Psoas muscle (tissue), 8 donors: ENCODE measurements around the gene SLC12A3. TPM values are rescaled to one million over a fixed set of nuclear protein-coding genes. Genes with fewer than 3 reads are reported as not detected.

ENCODE experiments used
- ATAC-seq, 4 donors: fragments of 200-7000 bp; cut with Tn5 transposase; one replicate each; pipeline ENCODE4 v1.9.1; 2020; ENCODE audit warnings: moderate library complexity in 3 of 4, mild to moderate bottlenecking in 2 of 4
- DNase-seq, 2 donors: peaks; one replicate each; pipeline ENCODE4 v3.0.0-alpha.2; 2020
- H3K27ac ChIP-seq: fragments of 200-600 bp; one replicate; pipeline ENCODE4 v1.8.0; 2022
- H3K27me3 ChIP-seq, 3 donors: fragments of 200-600 bp in 1 of 3; one replicate each; pipeline versions ENCODE4 v1.6.1 to v1.8.0; 2013 to 2022; ENCODE audit warnings: low read length in 2 of 3, mild to moderate bottlenecking in 2 of 3, moderate library complexity in 1 of 3; ENCODE audit not compliant: insufficient read depth in 3 of 3
- H3K36me3 ChIP-seq, 2 donors: fragments of 200-600 bp in 1 of 2; one replicate each; pipeline versions ENCODE4 v1.6.1 to v1.8.0; 2013 to 2022; ENCODE audit warnings: low read depth in 1 of 2, mild to moderate bottlenecking in 1 of 2, moderate library complexity in 1 of 2; ENCODE audit not compliant: insufficient read depth in 1 of 2
- H3K4me1 ChIP-seq: fragments of 200-600 bp; one replicate; pipeline ENCODE4 v1.8.0; 2022
- H3K4me3 ChIP-seq: fragments of 200-600 bp; one replicate; pipeline ENCODE4 v1.8.0; 2022; ENCODE audit warnings: mild to moderate bottlenecking
- H3K9me3 ChIP-seq: fragments of 200-600 bp; one replicate; pipeline ENCODE4 v1.8.0; 2022
- WGBS, 3 donors: extraction: QIAGEN DNeasy Blood & Tissue Kit; methylation state at CpG; one replicate each; pipeline versions ENCODE4 v1.1.6 to v1.1.7; 2013; 5-methylcytosine and 5-hydroxymethylcytosine counted together
- intact Hi-C, 2 donors: fragments of 100-400 bp; cut with DNase I; formaldehyde crosslinking; loops; one replicate each; pipeline versions ENCODE4 v1.11.0 to v1.14.2; 2022
- polyA plus RNA-seq, 3 donors: library from polyadenylated mRNA; stranded (reverse); fragments of 200-250 nt; gene quantifications; one replicate each; pipeline ENCODE4 v1.2.3, GENCODE V29; 2013
- total RNA-seq, 4 donors: library from RNA; stranded (reverse); fragmentation: NEBNext Ultra II Directional in 2 of 4; extraction: Animal tissue kit (Norgen Biotek cat#: 25700) in 2 of 4; gene quantifications; one replicate each; pipeline versions ENCODE4 v1.2.1 to v1.2.4, GENCODE V29; 2021 to 2023
- TF ChIP-seq, protein P1 (sequence below): fragments of 200-600 bp; IDR thresholded peaks from one replicate; pipeline ENCODE4 v1.8.0; 2022; ENCODE audit warnings: antibody characterized with exemption
- donor health status: healthy with polysubstance abuse.
- donor health status: DM: no; HTN: no; CAD: no; lungs with moderate emphysema.
- donor health status: Bipolar disorder and iron deficiency.
- donor health status: healthy.
- donor health status: DM: yes; HTN: yes; CAD: no.
- donor health status: DM: no; HTN: no; CAD: no.
- donor health status: DM: no; HTN: no; CAD: no.
- donor health status: DM: yes; HTN: yes; CAD: no.

SLC12A3 gene
- total and polyA plus RNA-seq, 7 donors, result 0.01 to 0.06 TPM; not detected in 5

DNA sequence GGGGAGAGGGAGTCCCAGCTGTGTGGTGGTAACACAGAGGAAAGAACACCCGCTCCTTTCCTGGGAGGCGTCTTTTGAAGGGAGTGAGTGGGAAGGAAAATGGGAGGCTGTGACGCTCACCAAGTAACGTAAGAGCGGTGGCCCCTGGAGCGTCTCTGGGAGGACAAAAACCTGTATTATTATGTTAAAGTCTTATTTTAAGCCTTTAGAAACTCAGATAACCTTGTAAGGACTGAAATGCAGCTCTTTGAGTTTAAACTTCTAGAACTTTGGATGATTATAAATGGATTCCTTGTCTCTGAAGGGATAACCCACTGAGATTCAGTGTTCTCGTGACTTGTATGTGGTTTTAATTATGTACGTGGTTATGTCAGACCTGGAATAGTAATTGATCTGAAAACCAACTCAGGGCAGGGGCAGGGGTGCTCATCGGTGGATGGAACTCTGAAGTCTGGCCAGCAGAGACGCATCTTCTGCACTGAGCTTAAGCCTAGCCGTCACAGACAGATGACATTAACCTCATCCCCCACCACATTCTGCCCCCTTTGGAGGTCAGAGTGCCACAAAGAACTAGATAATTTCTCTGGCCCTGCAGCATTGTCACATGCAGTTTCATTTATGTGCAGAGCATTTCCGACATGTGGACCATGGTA lies 41.8 kb upstream of the SLC12A3 start:
- 93 to 94% (median 94%) methylated on average over 12 of the region's 12 CpGs for WGBS, 3 donors
- intact Hi-C loops, result no loop called here
- H3K4me3 ChIP-seq, result no peak overlapping the region
- H3K9me3 ChIP-seq, result no peaks in the 10 kb centered on the region
- no peaks in the 10 kb centered on the region for H3K27me3 ChIP-seq
- H3K27ac ChIP-seq, result no peak overlapping the region
- ATAC-seq, result no peak
- TF ChIP-seq, protein P1, sequence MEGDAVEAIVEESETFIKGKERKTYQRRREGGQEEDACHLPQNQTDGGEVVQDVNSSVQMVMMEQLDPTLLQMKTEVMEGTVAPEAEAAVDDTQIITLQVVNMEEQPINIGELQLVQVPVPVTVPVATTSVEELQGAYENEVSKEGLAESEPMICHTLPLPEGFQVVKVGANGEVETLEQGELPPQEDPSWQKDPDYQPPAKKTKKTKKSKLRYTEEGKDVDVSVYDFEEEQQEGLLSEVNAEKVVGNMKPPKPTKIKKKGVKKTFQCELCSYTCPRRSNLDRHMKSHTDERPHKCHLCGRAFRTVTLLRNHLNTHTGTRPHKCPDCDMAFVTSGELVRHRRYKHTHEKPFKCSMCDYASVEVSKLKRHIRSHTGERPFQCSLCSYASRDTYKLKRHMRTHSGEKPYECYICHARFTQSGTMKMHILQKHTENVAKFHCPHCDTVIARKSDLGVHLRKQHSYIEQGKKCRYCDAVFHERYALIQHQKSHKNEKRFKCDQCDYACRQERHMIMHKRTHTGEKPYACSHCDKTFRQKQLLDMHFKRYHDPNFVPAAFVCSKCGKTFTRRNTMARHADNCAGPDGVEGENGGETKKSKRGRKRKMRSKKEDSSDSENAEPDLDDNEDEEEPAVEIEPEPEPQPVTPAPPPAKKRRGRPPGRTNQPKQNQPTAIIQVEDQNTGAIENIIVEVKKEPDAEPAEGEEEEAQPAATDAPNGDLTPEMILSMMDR, result no peak
- DNase-seq, result no peak
- H3K4me1 ChIP-seq, result no peaks in the 10 kb centered on the region
- peaks cover 0 to 64% of the 10 kb centered on the region in 2 donors for H3K36me3 ChIP-seq

DNA sequence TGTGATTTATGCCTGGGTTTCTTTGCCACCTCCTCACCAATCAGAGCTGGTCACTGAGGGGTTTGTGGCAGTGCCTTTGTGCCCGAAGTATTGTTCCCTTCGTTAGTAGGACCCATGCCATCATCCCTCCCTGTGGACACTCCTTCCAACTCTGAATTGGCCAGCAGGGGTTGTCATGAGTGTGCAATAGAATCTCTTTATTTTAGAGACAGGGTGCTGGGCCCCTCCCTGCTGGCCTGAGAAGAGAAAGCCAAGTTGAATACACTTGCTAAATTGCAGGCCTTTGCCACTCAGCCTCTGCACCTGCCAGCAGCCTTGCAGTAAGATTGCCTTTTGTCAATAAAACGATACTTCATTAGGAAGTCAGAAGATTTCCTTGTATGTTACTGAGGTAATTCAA lies 40.7 kb upstream of the SLC12A3 start:
- Histone ChIP-seq H3K27me3 (no peaks in the 10 kb centered on the region), H3K4me1 (no peaks in the 10 kb centered on the region), H3K36me3 (peaks cover 0 to 61% of the 10 kb centered on the region in 2 donors), H3K27ac (no peak overlapping the region), H3K4me3 (no peak overlapping the region), H3K9me3 (no peaks in the 10 kb centered on the region)
- DNase-seq (no peak), ATAC-seq (peak; percentile 37 to 90 (median 72))
- intact Hi-C loops, result no loop called here
- WGBS, 3 donors, result 24 to 43% (median 29%) methylated on average over 3 of the region's 3 CpGs
- TF ChIP-seq, protein P1, result no peak

DNA sequence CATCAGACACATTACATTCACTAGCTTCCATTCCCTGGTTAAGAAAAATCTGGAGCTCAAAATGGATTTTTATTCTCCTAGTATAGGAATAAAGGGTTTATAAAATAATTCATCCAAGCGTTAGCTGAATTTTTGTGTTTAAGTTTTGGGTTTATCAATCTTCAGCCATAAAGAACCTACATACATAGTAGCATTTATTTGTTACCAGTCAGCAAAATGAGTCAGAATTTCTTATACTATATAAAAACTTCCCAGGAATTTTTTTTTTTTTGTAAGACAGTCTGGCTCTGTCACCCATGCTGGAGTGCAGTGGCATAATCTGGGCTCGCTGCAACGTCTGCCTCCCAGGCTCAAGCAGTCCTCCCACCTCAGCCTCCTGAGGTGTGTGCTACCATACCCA lies 40.2 kb upstream of the SLC12A3 start:
- TF ChIP-seq, protein P1, result no peak
- no peak for ATAC-seq
- WGBS, 3 donors, result 94 to 96% (median 96%) methylated on average over 3 of the region's 3 CpGs

DNA sequence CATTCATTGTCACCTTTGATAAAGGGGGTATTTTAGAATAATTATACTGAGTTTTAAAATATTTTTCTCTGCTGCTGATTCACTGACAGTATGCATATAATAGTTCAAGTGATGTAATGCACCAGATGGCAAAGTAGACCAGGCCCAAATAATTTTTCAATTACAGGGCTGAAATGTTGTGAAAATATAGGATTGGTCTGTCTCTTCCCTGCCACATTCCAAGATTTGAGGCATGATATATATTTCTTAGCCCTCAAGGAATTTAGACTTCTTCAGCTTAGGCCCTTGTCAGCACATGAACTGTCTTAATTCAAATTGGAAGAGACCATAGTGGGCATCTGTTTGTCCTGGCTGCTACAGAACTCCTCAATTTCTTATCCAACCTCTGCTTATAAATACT lies 39.2 kb upstream of the SLC12A3 start:
- TF ChIP-seq, protein P1, result no peak
- no peak overlapping the region for H3K27ac ChIP-seq
- intact Hi-C loops, result no loop called here
- no peaks in the 10 kb centered on the region for H3K9me3 ChIP-seq
- no peak for DNase-seq
- peaks cover 0 to 62% of the 10 kb centered on the region in 2 donors for H3K36me3 ChIP-seq
- no peaks in the 10 kb centered on the region for H3K4me1 ChIP-seq
- no peak for ATAC-seq
- no peaks in the 10 kb centered on the region for H3K27me3 ChIP-seq
- no peak overlapping the region for H3K4me3 ChIP-seq

More for the DNA sequence above, 40.2 kb upstream of the SLC12A3 start:
- no peaks in the 10 kb centered on the region for H3K4me1 ChIP-seq
- H3K9me3 ChIP-seq, result no peaks in the 10 kb centered on the region
- H3K27ac ChIP-seq, result no peak overlapping the region
- peaks cover 0 to 61% of the 10 kb centered on the region in 2 donors for H3K36me3 ChIP-seq
- intact Hi-C loops, result no loop called here
- no peak overlapping the region for H3K4me3 ChIP-seq
- no peaks in the 10 kb centered on the region for H3K27me3 ChIP-seq
- no peak for DNase-seq

DNA sequence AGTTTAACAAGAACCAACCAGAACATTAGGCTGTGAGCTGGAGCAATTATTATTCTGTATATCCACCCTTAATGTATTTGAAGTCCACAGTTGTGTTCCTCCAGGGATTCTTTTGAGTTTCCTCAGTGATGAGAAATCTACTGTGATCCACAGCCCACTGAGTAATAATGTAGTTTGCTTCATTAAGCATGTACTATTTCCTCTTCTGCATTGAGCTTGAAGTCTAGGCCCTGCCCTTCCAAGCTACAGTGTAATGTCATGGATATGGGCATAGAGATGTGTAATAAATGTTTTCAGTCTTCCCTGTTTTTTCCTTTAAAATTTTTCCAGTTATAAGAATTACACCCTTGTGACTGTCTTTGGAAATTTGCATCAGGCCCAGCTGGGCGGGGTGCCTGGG lies 36.4 kb upstream of the SLC12A3 start:
- ATAC-seq (no peak), DNase-seq (no peak)
- Histone ChIP-seq H3K36me3 (peaks cover 7 to 71% of the 10 kb centered on the region in 2 donors), H3K9me3 (no peaks in the 10 kb centered on the region), H3K27ac (no peak overlapping the region), H3K4me1 (no peaks in the 10 kb centered on the region), H3K4me3 (no peak overlapping the region), H3K27me3 (no peaks in the 10 kb centered on the region)
- 95 to 100% (median 100%) methylated on average over 1 of the region's 1 CpG for WGBS, 3 donors
- intact Hi-C loops, result no loop called here
- TF ChIP-seq, protein P1, result no peak
